Measurements from ENCODE around the gene ESPN. TPM values are rescaled to one million over a fixed set of nuclear protein-coding genes. Genes with fewer than 3 reads are reported as not detected.
"Not testable (repeated sequence)": the region's sequence is repeated elsewhere in the genome, so short reads cannot be mapped to it uniquely, and the experiment has no call there.

ESPN gene
- total RNA-seq, 1 donor from 2014 or later = 1.7 TPM

DNA sequence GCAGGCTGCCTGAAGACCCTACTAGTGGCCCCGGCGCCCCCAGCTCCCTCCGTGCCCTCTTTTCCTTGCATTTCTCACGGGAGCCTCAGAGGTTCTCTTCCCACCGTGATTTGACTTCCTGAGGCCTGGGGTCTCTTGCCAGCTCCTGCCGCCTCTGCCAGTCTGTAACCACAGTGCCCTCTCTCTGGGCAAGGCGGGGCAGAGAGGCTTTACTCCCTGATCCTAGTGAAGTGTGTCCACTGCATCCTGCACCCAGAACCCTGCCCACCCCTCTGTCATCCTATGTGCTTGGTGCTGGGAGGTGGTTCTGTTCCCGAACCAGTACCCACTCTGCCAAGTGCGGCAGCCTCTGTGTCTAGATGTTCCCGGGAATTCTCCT, 2.4 kb downstream of the ESPN start:
- Mint-ChIP-seq H3K27me3 (ENCODE audit: low read depth) (peaks cover 69% of the 10 kb centered on the region), H3K36me3 (ENCODE audit: low read depth) (no peaks in the 10 kb centered on the region), H3K4me1 (peaks cover 5% of the 10 kb centered on the region), H3K27ac (ENCODE audit: unreplicated experiment) (no peak overlapping the region), H3K4me3 (no peak overlapping the region), H3K9me3 (no peaks in the 10 kb centered on the region)
- no peak for DNase-seq (ENCODE audit: low read depth, low spot score)
- TF ChIP-seq, protein P1, sequence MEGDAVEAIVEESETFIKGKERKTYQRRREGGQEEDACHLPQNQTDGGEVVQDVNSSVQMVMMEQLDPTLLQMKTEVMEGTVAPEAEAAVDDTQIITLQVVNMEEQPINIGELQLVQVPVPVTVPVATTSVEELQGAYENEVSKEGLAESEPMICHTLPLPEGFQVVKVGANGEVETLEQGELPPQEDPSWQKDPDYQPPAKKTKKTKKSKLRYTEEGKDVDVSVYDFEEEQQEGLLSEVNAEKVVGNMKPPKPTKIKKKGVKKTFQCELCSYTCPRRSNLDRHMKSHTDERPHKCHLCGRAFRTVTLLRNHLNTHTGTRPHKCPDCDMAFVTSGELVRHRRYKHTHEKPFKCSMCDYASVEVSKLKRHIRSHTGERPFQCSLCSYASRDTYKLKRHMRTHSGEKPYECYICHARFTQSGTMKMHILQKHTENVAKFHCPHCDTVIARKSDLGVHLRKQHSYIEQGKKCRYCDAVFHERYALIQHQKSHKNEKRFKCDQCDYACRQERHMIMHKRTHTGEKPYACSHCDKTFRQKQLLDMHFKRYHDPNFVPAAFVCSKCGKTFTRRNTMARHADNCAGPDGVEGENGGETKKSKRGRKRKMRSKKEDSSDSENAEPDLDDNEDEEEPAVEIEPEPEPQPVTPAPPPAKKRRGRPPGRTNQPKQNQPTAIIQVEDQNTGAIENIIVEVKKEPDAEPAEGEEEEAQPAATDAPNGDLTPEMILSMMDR (conservative IDR thresholded peaks at IDR 0.05) = no peak

DNA sequence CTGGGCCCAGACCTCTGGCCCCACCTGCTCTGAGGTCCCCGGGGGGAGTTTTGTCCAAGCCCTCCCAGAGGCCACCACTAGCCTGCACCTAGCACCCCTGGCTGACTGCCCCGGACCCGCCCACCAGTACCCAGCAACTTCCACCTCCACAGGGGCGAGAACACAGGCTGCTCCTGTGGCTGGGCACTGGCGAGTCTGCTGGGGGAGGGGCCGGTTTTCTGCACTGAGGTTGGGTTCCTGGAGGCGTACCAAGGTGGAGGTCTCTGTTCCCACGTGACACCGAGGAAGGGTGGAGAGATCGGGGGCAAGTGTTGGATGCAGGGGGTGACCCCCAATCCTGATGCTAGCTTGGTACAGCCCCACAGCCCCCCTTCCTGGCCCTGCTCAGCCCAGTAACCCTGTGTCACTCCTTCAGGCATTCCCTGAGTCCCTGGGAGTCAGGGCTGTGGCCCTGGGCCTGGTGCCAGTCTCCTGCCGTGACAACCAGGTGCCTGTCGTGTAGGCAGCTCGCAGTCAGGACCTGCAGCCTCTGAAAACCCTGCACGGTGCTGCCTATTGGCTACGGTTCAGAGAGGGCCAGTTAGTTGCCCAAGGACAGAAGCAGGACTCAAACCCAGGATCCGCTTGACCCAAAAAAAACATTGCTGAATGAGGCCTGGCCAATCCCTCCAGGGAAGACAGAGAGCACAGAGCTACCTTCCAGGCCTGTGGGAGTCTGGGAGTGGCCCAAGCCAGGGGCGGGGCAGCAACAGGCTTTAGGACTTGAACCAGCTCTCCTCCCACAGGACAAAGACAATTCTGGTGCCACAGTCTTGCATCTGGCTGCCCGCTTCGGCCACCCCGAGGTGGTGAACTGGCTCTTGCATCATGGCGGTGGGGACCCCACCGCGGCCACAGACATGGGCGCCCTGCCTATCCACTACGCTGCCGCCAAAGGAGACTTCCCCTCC, 3.1 kb downstream of the ESPN start:
- Mint-ChIP-seq H3K27me3 (ENCODE audit: low read depth) (peaks cover 61% of the 10 kb centered on the region), H3K4me3 (no peak overlapping the region), H3K9me3 (no peaks in the 10 kb centered on the region), H3K4me1 (peaks cover 5% of the 10 kb centered on the region), H3K27ac (ENCODE audit: unreplicated experiment) (no peak overlapping the region), H3K36me3 (ENCODE audit: low read depth) (no peaks in the 10 kb centered on the region)
- TF ChIP-seq, protein P1 (conservative IDR thresholded peaks at IDR 0.05) = no peak
- DNase-seq (ENCODE audit: low read depth, low spot score) = no peak

DNA sequence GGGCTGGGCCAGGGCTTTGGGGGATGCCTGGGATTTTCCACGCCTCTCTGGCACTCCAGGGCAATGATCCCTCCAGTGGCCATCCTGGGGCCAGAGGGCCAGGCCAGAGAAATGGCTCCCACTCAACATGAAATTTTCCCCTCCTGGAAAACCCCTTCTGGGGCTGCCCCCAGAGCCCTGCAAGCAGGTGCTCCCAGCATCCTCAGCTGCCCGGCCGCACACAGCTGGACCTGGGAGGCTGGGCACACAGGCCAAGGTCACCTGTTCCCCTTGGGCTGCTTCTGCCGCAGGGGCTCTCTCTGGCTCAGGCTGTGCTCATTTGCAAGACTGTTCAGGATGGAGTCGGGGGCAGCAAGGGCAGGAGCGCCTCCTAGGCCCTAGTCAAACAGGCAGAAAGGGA, 3.9 kb downstream of the ESPN start:
- not testable (repeated sequence) for H3K36me3 Mint-ChIP-seq (ENCODE audit: low read depth); H3K4me3 Mint-ChIP-seq; H3K4me1 Mint-ChIP-seq; H3K27ac Mint-ChIP-seq (ENCODE audit: unreplicated experiment); DNase-seq (ENCODE audit: low read depth, low spot score); H3K9me3 Mint-ChIP-seq
- H3K27me3 Mint-ChIP-seq (ENCODE audit: low read depth) = peaks cover 54% of the 10 kb centered on the region

DNA sequence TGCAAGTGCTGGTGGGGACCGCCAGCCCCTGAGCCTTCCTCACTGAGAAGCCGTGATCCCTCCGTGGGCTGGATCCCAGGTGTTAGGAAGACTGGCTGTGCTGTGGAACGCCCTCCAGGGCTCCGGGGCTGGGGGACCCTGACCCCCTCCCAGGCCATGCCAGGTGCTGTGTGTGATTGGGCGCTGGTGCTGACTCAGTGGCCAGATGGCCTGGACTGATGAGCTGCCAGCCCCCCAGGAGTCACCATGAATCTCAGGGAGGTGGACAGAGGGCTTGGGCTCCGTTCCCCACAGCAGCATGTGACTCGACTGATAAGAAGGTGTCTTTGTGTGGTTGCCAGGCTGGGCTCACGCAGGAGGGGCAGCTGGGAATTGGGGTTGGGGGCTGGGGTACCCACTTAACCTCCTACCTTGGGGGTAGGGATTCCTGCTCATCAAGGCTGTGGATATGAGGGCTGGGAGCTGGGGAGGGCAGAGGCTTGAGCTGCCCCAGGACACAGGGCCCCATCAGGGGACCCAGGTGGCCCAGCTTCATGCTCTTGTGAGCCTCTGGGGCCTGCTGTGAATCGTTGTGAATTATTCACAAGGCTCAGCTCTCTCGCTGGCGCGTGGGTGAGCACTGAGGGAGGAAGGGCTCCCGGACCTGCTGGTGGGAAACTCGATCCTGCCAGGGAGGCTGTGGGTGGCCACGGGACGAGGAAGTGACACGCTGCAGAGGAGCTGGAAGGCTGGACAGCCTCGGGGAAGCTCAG, 5.3 kb downstream of the ESPN start:
- not testable (repeated sequence) for H3K4me1 Mint-ChIP-seq; H3K9me3 Mint-ChIP-seq; DNase-seq (ENCODE audit: low read depth, low spot score); H3K4me3 Mint-ChIP-seq; H3K27ac Mint-ChIP-seq (ENCODE audit: unreplicated experiment); H3K36me3 Mint-ChIP-seq (ENCODE audit: low read depth)
- peaks cover 54% of the 10 kb centered on the region for H3K27me3 Mint-ChIP-seq (ENCODE audit: low read depth)

DNA sequence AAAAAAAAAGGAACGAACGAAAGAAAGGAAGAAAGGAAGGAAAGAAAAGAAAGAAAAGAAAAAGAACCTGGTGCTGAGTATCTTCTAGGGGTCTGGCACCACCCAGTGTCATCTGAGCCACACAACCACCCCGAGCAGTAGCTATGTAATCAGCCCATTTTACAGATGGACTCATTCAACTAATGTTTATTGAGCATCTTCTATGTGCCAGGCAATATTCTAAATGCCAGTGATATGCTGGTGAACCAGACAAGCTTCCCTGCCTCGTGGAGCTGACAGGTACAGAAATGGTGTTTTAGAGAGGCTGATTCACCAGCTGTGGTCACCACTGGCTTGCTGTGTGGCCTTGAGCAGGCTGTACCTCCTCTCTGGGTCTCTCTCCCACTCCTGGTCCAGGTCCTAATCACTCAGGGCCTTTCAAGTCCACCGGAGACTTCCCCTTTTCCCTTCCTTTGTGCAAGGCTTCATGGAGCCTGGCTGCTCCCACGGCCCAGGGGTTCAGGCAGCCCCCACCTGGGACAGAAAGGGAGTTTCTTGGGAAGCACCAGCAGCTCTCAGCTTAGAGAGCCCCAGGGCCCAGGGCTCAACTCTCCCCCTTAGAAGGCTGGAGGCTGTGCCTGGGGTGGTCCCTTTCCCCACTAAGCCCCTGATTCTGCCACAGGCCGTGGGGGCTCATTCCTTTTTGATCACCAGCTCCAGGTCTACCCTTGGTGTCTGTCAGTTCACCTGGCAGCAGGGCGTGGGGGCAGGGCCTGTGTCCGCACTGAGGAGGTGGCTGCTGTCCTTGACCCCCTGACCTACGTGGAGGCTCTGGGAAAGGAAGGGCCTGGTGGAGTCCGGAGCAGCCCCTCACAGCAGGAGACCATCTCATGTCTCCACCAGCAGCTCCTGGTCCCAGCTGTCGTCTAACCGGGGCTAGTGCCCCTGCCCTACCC, 7.3 kb downstream of the ESPN start:
- not testable (repeated sequence) for H3K4me1 Mint-ChIP-seq; H3K9me3 Mint-ChIP-seq; H3K36me3 Mint-ChIP-seq (ENCODE audit: low read depth); H3K4me3 Mint-ChIP-seq; H3K27ac Mint-ChIP-seq (ENCODE audit: unreplicated experiment); DNase-seq (ENCODE audit: low read depth, low spot score)
- H3K27me3 Mint-ChIP-seq (ENCODE audit: low read depth) = peaks cover 35% of the 10 kb centered on the region

DNA sequence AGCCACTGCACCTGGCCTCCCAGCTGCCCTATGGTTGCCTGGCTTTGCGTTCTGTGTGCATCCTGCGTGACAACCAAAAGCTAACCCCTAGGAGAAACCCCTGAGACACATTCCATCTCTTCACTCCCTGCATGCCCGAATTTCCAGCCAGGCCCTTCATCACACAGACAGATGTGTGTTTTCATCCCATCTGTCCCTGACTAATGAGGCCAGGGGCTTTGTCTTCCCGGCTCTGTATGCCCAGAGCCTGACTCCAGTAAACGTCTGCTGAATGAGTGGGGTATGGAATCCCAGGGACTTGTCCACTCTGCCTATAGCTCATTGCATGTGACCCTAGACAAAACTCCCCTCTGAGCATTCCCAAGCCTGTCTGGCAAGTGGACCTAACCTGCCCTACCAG, 9.6 kb downstream of the ESPN start:
- H3K27ac Mint-ChIP-seq (ENCODE audit: unreplicated experiment) = no peak overlapping the region
- H3K9me3 Mint-ChIP-seq = no peaks in the 10 kb centered on the region
- peaks cover 34% of the 10 kb centered on the region for H3K27me3 Mint-ChIP-seq (ENCODE audit: low read depth)
- H3K4me1 Mint-ChIP-seq = peaks cover 18% of the 10 kb centered on the region
- TF ChIP-seq, protein P1 (conservative IDR thresholded peaks at IDR 0.05) = no peak
- no peak for DNase-seq (ENCODE audit: low read depth, low spot score)
- H3K4me3 Mint-ChIP-seq = no peak overlapping the region
- H3K36me3 Mint-ChIP-seq (ENCODE audit: low read depth) = no peaks in the 10 kb centered on the region
